ENCODE data around the gene ERICH2. TPM values are rescaled to one million over a fixed set of nuclear protein-coding genes. Genes with fewer than 3 reads are reported as not detected.

The ERICH2 gene
- total and polyA plus RNA-seq, 2 experiments from 2014 or later = 3.5 TPM; not detected in 1

DNA sequence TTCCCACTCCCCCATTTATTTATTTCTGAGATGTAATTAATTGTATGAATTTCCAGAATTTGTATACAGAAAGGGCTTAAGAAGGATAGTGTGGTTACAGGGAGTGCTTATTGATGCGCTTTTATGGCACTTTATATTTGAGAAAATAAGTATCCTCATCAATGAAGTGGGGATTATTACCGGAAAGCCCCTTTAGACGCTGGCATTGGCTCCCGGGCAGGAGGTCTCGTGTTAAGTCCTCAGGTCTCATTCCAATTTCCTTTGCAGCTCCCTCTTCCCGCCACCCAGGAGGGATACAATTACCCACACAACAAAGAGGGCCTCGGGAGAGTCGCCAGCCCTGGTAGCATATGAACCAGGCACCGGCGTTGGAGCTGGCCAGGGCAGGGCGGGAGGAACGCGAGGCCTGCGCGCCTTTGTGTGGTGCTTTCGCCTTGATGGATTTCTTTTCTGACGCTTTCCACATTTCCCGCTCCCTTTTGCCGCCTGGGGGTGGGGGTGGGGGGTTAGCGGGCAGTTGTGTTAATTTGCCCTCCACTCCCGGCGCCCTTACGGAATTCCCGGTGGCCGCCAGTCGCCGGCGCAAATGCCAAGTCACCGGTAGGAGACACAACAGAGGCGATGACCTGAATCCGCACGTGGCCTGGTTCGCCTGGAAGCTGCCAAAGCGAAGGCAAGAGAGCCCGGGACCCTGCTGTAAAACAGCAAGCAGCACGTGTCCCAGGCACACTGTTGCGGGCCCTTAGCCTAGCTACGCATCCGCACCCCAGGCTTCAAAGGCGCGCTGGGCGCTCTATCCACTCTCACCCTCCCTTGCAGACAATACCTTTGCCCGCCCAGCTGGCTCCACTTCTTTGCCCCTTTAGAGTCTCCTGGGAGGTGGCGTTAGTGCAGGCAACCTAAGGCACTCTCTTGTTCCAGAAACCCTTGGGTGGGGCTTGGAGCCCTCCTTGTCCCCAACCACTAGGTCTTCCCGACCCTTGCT, 49.8 kb downstream of the ERICH2 start:
- Histone ChIP-seq H3K9me2 (ENCODE audit: insufficient read depth) (no peaks in the 10 kb centered on the region), H4K20me1 (replicated peaks; ENCODE audit: insufficient read depth) (peaks cover 10% of the 10 kb centered on the region; the same call in 1 of the 2 replicates), H2AFZ (peak overlapping the region; percentile 88), H3K79me2 (replicated peaks; ENCODE audit: insufficient read depth) (no peaks in the 10 kb centered on the region), H3F3A (replicated peaks; ENCODE audit: low read depth) (peaks cover 21% of the 10 kb centered on the region), H3K27me3 (ENCODE audit: insufficient read depth) (peaks cover 100% of the 10 kb centered on the region), H3K4me2 (peak overlapping the region; percentile 97), H3K36me3 (ENCODE audit: insufficient read depth) (no peaks in the 10 kb centered on the region), H3K4me3 (peak overlapping the region; percentile 63), H3K4me1 (ENCODE audit: insufficient read depth) (peaks cover 61% of the 10 kb centered on the region), H3K27ac (ENCODE audit: low read depth) (no peak overlapping the region)
- 0 out of 3 replicates have a peak, but pooled peaks have one; percentile 0 for ATAC-seq
- Mint-ChIP-seq H3K27ac (no peak overlapping the region), H3K36me3 (ENCODE audit: low read depth) (no peaks in the 10 kb centered on the region; the same call in 2 of the 3 replicates), H3K4me3 (peak overlapping the region; percentile 77), H3K9me3 (peaks cover 3% of the 10 kb centered on the region; the same call in 2 of the 3 replicates), H3K27me3 (ENCODE audit: insufficient read depth, low read depth, poor library complexity) (peaks cover 99% of the 10 kb centered on the region), H3K4me1 (peaks cover 57% of the 10 kb centered on the region)
- peak; percentile 83 for DNase-seq (ENCODE audit: low spot score)
- TF ChIP-seq CREB1 (CRISPR knock-in tag; IDR thresholded peaks at IDR 0.05; ENCODE audit: low read depth) (no peak), EZH2 (IDR thresholded peaks at IDR 0.05; ENCODE audit: low read depth, unreplicated experiment) (peak; percentile 83)

DNA sequence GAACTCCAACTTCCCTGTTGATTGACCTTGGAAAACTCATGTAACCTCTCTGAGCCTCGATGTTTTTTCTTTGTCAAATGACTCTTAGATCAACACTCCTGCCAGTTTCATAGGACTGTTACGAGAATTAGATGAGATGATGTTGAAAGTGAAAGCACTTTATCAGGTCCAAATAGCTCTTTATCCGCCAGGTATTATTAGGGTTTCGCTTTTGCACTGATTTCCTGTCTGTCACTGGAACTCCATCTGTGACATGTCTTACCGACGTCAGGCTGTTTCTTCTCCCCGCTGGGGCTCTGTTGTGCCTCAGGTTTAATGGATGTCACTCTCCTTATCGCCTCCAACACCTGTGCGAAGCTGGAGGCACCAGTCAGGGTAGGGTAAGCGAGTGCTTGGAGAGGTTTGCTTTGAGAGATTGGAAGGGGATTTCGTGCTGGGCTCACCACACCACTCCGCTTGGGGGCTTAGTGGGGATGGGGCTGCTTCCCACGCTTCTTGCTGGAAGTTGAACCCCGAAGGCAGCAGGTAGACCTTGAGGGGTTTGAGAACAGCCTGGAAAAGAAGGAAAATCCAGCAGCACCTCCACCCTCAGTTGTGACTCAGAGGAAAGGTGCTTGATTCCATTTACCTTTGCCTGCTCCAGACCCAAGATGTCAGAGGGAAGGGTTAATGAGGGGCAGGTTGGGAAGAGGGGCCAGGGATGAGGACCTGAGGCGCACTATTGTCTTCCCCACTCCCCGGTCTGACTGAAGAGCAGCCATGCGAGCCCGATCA, 50.8 kb downstream of the ERICH2 start:
- H3K27me3 Mint-ChIP-seq (ENCODE audit: insufficient read depth, low read depth, poor library complexity) = peaks cover 98% of the 10 kb centered on the region
- Histone ChIP-seq H3K36me3 (ENCODE audit: insufficient read depth) (no peaks in the 10 kb centered on the region), H3K4me2 (peak overlapping the region; percentile 97), H3K27ac (ENCODE audit: low read depth) (no peak overlapping the region), H2AFZ (no peak overlapping the region), H3K27me3 (ENCODE audit: insufficient read depth) (peaks cover 100% of the 10 kb centered on the region), H3K79me2 (replicated peaks; ENCODE audit: insufficient read depth) (no peaks in the 10 kb centered on the region), H4K20me1 (replicated peaks; ENCODE audit: insufficient read depth) (peaks cover 10% of the 10 kb centered on the region; the same call in 1 of the 2 replicates), H3K9me2 (ENCODE audit: insufficient read depth) (no peaks in the 10 kb centered on the region), H3F3A (replicated peaks; ENCODE audit: low read depth) (peaks cover 21% of the 10 kb centered on the region), H3K4me3 (peak overlapping the region; percentile 63), H3K4me1 (ENCODE audit: insufficient read depth) (peaks cover 55% of the 10 kb centered on the region)
- H3K36me3 Mint-ChIP-seq (ENCODE audit: low read depth) = no peaks in the 10 kb centered on the region; the same call in 2 of the 3 replicates
- peak; percentile 51 for DNase-seq (ENCODE audit: low spot score)
- TF ChIP-seq EZH2 (IDR thresholded peaks at IDR 0.05; ENCODE audit: low read depth, unreplicated experiment) = peak; percentile 84
- no peak for TF ChIP-seq STAT1 (IDR thresholded peaks at IDR 0.05; ENCODE audit: unreplicated experiment)
- no peak for ATAC-seq
- H3K4me3 Mint-ChIP-seq = peak overlapping the region; percentile 77
- no peak overlapping the region for H3K27ac Mint-ChIP-seq
- peaks cover 3% of the 10 kb centered on the region; the same call in 2 of the 3 replicates for H3K9me3 Mint-ChIP-seq
- H3K4me1 Mint-ChIP-seq = peaks cover 52% of the 10 kb centered on the region

DNA sequence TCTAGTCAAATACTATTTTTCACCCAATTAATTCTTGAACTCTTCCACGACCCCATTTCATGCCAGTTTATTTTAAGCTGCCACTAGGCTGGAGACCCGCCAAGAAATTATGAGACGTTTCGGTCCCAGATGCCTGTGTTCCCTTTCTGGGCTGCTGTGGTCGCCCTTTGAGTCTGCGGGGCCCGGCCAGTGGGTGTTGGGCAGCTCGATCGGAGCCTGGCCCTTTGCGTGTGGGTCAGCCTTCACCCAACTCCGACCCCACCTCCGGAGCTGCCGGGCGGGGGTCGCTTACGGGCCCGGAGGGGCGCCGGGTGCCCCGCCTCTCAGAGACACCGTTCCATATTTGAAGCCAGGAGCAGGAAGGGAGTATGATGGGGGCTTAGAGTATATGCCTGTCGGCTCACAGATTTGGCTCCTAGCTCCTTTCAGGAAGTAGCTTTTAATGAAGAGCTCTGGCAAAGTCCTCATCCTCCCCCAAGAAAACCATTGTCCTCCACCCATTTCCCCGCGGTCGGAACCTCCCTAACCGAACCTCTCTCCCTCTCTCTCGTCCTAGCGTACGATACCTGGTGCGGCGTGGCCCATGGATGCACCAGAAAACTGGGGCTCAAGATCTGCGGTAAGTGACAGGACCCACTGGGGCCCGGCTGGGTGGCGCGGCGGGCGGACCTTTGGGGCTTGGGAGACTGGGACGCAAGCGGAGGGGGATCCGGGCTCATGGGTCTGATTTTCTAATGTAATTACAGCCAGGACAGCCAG, 51.5 kb downstream of the ERICH2 start:
- peaks cover 3% of the 10 kb centered on the region; the same call in 2 of the 3 replicates for H3K9me3 Mint-ChIP-seq
- H3K9me2 ChIP-seq (ENCODE audit: insufficient read depth) = no peaks in the 10 kb centered on the region

More for the DNA sequence above, 51.5 kb downstream of the ERICH2 start:
- Histone ChIP-seq H3K27me3 (ENCODE audit: insufficient read depth) (peaks cover 100% of the 10 kb centered on the region), H3F3A (replicated peaks; ENCODE audit: low read depth) (peaks cover 21% of the 10 kb centered on the region), H3K4me3 (peak overlapping the region; percentile 63), H2AFZ (peak overlapping the region; percentile 94), H3K4me2 (peak overlapping the region; percentile 97), H3K36me3 (ENCODE audit: insufficient read depth) (no peaks in the 10 kb centered on the region), H3K4me1 (ENCODE audit: insufficient read depth) (peaks cover 51% of the 10 kb centered on the region), H3K27ac (ENCODE audit: low read depth) (no peak overlapping the region), H3K79me2 (replicated peaks; ENCODE audit: insufficient read depth) (no peaks in the 10 kb centered on the region), H4K20me1 (replicated peaks; ENCODE audit: insufficient read depth) (peaks cover 10% of the 10 kb centered on the region; the same call in 1 of the 2 replicates)
- TF ChIP-seq EZH2 (IDR thresholded peaks at IDR 0.05; ENCODE audit: low read depth, unreplicated experiment) (peak; percentile 98), NANOG (IDR thresholded peaks at IDR 0.05; ENCODE audit: borderline replicate concordance) (no peak), EZH2phosphoT487 (IDR thresholded peaks at IDR 0.05; ENCODE audit: unreplicated experiment) (peak; percentile 77)
- H3K27ac Mint-ChIP-seq = no peak overlapping the region
- ATAC-seq = no peak
- H3K4me1 Mint-ChIP-seq = peaks cover 49% of the 10 kb centered on the region
- peak; percentile 31 for DNase-seq (ENCODE audit: low spot score)
- H3K4me3 Mint-ChIP-seq = peak overlapping the region; percentile 77
- H3K36me3 Mint-ChIP-seq (ENCODE audit: low read depth) = no peaks in the 10 kb centered on the region; the same call in 2 of the 3 replicates
- H3K27me3 Mint-ChIP-seq (ENCODE audit: insufficient read depth, low read depth, poor library complexity) = peaks cover 97% of the 10 kb centered on the region
